AG04449 (cell line): ENCODE data around the gene SLC15A5.

ENCODE experiments used
- CTCF ChIA-PET: fragments of 350-600 bp; formaldehyde crosslinking; extraction: SDS; loops from one replicate; lab custom pipeline; 2021; ENCODE audit warnings: antibody characterized with exemption; lab: Yijun Ruan, JAX
- POLR2A ChIA-PET: fragments of 400-600, 350-600 bp; formaldehyde crosslinking; extraction: SDS; loops from one replicate; lab custom pipeline; 2020; ENCODE audit warnings: antibody characterized with exemption, inconsistent platforms; lab: Yijun Ruan, JAX
- DNase-seq: peaks from one replicate; pipeline ENCODE4 v3.0.0-alpha.2; 2010; ENCODE audit warnings: low read depth, low spot score
- H3K4me3 ChIP-seq: 2 replicates; pipeline ENCODE4 v1.5.1; 2011; ENCODE audit warnings: low read depth, mild to moderate bottlenecking, control low read depth, low read length
- TF ChIP-seq, protein P1 (sequence below): IDR thresholded peaks from one replicate; pipeline ENCODE4 v1.5.1; 2011; ENCODE audit warnings: mild to moderate bottlenecking, moderate library complexity, low read length, control low read depth, inconsistent platforms; ENCODE audit not compliant: insufficient read depth; ENCODE audit errors: missing control alignments

SLC15A5 gene

DNA sequence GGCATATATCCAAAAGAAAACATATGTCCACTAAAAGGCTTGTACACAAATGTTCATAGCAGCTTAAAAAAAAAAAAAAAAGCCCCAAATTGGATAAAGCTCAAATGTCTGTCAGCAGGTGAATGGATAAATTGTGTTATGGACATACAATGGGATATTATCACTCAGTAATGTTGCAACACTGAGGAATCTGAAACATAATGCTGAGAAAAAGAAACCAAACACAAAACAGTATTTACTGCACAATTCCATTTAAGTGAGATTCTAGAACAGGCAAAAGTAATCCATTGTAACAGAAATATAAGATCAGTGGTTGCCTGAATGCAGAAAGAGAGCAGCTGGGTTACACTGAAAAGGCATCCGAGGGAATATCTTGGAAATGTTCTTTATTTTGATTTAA is 117.9 kb downstream of the SLC15A5 start:
- TF ChIP-seq, protein P1, sequence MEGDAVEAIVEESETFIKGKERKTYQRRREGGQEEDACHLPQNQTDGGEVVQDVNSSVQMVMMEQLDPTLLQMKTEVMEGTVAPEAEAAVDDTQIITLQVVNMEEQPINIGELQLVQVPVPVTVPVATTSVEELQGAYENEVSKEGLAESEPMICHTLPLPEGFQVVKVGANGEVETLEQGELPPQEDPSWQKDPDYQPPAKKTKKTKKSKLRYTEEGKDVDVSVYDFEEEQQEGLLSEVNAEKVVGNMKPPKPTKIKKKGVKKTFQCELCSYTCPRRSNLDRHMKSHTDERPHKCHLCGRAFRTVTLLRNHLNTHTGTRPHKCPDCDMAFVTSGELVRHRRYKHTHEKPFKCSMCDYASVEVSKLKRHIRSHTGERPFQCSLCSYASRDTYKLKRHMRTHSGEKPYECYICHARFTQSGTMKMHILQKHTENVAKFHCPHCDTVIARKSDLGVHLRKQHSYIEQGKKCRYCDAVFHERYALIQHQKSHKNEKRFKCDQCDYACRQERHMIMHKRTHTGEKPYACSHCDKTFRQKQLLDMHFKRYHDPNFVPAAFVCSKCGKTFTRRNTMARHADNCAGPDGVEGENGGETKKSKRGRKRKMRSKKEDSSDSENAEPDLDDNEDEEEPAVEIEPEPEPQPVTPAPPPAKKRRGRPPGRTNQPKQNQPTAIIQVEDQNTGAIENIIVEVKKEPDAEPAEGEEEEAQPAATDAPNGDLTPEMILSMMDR: no peak
- ChIA-PET CTCF (interaction anchor here (1.2 kb wide), 1 partner anchor 15 kb away, joined by 3 read pairs; no protein-coding TSS in a partner anchor), POLR2A (no interaction called here)
- DNase-seq: no peak
- H3K4me3 ChIP-seq: no peak overlapping the region

DNA sequence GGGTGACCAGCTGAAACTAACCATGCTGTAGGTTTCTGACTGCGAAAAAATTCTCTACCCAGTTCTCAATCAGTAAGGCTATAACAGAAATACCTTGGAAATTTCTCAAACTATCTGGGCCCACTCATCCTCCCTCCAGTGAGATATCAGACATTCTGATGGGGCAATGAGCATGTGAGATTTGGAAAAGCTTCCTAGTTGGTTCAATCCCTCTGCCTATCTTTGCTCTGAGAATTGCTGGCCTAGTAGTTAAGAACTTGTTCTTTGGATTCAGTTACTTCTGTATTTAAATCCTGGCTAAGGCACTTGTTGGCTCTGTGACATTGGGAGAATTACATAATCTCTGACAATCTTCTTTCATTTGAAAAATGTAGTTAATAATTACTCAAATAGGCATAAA is 119.4 kb downstream of the SLC15A5 start:
- TF ChIP-seq, protein P1: no peak
- no peak for DNase-seq
- H3K4me3 ChIP-seq: no peak overlapping the region
- ChIA-PET POLR2A (no interaction called here), CTCF (no interaction called here)

DNA sequence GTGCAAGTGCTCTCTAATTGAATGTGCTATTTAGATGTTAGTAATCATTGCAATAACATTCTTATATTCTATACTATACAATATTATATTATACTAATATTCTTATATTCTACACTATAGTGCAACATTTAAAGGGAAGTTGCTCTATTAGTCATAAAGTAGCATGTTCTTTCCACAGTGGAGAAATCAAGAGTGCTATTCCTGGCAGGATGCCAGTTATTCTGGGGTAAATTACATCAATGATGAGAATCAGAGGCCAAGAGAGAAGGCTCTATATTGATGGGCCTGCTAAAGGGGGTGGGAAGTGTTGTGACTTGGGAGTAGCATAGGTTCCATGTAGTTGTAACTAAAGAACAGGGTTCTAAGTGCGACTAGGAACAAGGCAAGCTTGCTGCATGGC is 121.5 kb downstream of the SLC15A5 start:
- POLR2A ChIA-PET: no interaction called here
- no peak overlapping the region for H3K4me3 ChIP-seq
- DNase-seq: no peak
- CTCF ChIA-PET: no interaction called here
- TF ChIP-seq, protein P1: no peak

DNA sequence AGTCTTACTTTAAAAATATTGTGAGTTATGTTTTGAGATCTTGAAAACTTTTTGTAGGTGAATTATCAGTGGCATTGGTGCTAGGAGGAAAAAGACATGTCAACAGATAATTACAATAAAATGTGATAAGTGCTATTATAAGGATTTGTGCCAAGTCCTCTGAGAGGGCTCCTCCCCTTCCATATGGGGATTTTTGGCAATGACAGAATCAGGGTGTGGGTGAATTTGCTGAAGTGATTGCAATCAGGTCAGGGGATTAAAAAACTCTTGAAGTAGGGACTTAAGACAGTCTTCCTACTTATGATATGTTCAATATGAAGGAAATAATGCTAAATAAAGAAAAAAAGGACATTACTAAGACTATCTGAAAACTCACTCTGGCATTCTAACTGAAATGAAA is 122.5 kb downstream of the SLC15A5 start:
- DNase-seq: no peak
- CTCF ChIA-PET: no interaction called here
- POLR2A ChIA-PET: no interaction called here
- TF ChIP-seq, protein P1: no peak
- H3K4me3 ChIP-seq: no peak overlapping the region

DNA sequence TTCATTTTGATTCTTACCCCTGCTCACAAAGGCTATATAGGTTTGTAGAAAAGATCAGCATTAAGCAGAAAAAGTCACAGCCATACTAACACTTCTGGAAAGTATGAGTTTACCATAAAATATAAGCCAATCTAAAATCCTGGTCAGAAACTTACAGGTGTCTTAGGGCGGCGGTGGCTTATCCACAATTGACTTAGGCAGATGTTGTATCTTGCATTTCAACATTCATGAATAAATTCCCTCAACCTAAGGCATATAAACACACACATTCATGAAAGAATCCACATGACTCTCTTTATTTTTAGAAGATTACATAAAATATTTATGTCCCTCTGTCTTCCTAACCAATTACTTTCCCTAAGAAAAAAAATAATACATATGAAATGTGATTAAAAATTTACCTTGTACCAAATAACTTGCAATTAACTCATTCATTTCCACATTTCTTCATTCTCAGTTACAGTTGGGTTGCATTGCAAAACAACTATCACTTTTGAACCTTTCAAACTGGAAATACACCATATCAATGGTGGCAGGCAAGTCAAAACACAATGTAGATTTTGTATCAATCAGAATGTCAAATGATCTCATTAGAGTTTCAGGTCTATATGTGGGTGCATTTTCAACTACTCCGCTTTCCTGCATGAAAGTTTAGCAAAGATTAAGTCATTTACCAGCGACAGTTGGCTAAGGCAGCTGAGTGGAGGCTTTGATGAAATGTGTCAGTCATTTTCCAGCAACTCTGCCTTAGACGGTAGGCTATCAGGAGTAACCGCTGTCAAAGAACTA is 124.4 kb downstream of the SLC15A5 start:
- no peak for DNase-seq
- TF ChIP-seq, protein P1: no peak
- ChIA-PET POLR2A (no interaction called here), CTCF (no interaction called here)
- H3K4me3 ChIP-seq: no peak overlapping the region

DNA sequence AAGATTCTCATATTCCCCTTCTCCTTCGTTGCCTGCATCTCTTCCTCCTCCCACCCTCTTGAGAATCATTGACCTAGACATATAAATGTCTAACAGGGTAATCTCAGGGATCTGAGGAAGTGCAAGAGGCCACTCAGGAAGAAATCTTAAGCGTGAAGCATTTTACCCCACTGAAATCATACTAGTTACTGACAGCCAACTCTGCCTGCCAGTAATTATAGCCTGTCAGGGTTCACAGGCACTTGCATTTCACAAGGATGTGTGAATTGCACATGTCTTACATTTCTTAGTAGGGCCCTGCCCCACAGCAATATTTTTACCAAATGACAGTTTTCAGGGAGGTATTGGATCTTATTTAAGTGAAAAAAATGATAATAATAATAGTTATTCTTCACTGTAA is 127.2 kb downstream of the SLC15A5 start:
- ChIA-PET CTCF (no interaction called here), POLR2A (no interaction called here)
- DNase-seq: no peak
- TF ChIP-seq, protein P1: no peak
- no peak overlapping the region for H3K4me3 ChIP-seq
